GM21381 (cell line): ENCODE data around the gene MRPL14.
"Not testable (repeated sequence)": the region's sequence is repeated elsewhere in the genome, so short reads cannot be mapped to it uniquely, and the experiment has no call there.

Experiments used
- ATAC-seq: cut with Tn5 transposase; IDR thresholded peaks from one replicate; pipeline ENCODE4 v1.9.1; 2021; ENCODE audit warnings: mild to moderate bottlenecking, moderate library complexity; ENCODE audit not compliant: unreplicated experiment

The MRPL14 gene

DNA sequence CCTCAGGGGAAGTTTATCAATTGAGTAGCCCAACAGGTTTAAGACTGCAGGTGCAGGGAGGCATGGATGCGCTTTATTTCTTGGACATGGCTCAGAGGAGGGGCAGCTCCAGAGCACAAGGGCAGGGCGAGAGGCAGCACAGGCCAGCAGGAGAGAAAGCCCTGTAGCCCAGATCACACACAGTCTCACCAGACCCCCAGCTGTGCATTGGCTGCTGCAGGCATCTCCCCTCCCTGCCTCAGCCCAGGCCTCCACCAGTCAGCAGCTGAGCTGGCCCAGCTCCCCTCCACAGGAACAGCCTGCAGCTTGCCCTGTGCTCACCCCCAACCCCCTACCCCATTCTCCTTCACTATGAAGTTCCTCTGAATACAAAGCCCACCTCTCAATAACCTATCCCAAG, 24.7 kb downstream of the MRPL14 start:
- ATAC-seq = no peak

DNA sequence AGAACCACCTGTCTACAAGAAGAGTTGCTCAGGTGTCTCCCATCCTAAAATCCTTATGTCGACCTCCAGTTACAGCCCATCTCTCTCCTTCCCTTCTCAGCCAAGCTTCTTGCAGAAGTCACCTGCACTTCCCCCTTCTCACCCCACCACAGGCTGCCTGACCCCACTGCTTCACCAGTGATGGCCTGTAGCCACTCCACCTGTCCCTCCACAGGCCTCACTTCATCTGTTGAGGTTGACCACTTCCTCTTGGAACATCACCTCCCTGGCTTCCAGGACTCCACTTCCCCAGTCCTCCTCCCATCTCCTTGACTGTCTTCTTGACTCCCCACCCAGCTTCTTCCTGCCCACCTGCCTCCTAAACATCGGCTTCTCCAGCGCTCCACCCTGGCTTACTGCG, 25.4 kb downstream of the MRPL14 start:
- no peak for ATAC-seq

DNA sequence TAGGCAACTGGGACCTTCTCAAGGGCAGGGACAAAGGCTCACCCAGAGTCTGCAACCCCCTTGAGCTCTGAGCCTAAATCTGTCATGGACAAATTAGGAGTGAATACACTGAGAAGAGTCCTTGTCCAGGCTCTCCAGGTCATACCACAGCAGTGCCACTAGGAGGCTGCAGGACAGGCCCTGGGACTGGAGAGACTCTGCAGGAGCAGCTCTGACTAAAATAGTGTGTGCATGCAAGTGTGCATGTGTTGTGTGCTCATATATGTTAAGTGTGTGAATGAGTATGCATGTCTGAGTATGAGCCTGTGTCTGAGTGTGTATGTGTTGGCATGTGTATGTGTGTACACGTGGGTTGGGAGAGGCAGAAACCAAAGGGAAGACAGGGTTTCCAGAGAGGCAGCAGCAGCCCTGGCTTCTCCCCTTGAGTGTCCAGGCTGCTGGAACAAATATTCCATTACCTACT, 27.1 kb downstream of the MRPL14 start:
- no peak for ATAC-seq

DNA sequence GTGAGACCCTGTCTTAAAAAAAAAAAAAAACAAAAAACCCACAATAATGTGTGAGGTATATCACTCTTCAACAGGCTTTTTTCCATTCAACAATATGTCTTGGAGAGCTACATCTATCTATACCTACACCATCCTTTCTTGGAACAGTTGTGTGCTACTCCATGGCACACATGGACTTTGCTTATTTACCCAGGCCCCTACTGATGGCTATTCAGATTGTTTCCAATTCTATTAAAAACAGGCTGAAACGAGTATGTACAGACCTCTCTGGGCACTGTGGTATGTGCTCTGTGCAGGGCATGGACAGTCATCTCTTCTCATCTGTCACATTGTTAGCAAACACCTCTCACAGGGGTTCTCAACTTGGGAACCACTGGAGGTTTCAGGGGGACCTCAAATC, 28.1 kb downstream of the MRPL14 start:
- ATAC-seq = no peak

DNA sequence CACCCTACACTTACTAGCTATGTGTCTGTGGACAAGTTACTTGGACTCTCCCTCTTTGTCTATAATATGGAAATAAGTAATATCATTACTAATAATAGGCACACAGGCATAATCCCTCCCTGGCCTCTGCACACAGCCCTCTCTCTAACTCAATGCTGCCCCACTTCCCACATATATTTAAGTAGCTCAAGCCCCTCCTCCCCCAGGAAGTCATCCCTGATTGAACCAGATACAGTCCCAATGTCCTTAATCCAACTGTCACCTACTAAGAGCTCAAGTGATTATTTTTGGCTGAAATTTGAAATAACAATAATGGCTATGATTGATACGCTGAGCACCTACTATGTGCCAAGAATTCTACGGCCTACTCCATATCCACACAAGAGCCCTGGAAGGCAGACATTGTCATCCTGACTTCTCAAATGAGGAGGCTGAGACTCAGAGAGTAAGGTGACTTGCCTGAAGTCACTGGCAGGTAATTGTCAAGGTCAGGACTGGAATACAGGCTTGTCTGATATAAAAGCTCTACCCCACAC, 29.4 kb downstream of the MRPL14 start:
- no peak for ATAC-seq

DNA sequence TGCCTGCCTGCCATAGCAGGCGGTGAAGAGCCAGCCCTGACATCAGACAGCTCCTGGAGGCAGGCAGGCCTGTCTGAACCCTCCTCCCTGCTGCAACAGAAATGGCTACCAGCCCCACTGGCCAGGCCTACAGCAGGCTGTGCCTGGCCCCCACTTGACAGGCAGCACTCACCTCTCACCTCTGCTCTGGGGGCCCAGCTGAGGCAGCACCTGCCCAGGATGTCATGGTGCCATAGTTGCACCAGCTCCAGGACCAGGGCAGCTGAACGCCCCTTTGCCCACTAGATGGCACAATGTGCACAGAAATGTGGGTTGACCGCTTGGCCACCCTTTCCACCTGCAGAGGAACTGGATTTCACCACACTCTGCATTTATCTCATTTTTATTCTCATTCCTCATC, 30.6 kb downstream of the MRPL14 start:
- peak; percentile 49 for ATAC-seq

DNA sequence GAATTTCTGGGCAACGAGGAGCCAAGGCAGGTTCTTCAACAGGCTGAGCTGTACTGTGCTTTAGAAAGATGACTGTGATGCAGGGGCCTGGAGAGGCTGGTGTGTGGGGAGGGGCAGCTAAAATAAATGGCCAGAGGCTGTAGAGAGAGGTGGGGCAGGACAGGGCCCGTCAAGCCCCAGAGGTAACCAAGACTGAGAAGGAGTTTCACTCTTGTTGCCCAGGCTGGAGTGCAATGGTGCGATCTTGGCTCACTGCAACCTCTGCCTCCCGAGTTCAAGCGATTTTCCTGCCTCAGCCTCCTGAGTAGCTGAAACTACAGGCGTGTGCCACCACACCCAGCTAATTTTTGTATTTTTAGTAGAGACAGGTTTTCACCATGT, 32.0 kb downstream of the MRPL14 start:
- ATAC-seq = not testable (repeated sequence)

DNA sequence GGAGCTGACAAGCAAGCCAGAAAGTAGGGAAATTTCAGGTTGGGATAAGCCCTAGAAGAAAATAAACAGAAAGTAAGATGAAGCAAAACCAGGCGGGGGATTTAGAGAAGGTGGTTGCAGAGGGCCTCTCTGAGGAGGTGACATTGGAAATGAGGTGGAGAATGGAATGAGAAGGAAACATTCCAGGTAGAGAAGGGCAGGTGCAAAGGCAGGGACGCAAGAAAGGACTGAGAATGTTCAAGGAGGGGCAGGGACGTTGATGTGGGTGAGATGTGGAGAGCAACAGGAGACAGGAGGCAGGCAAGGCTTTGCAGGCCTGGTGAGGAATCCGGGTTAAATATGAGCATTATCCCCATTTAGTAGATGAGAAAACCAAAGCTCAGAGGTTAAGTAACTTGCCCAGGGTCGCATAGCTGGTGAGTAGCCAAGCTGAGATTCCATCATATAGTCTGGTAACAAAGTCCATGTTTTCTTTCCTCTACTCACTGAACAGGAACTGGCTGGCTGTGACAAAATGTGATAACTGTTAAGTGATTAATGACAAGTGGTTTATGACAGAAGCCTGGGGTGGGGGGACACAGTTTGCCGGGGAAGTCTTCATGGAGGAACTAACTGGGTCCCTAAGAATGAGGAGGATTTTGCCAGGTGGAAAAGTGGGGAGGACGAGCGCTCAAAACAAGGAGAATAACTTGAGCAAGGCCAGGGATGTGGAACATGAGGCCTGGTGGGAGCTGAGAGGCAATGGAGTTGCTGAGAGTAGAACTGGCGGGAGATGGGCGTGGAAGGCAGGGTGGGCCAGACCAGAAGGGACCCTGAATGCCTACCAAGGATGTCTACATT, 32.6 kb downstream of the MRPL14 start:
- no peak for ATAC-seq

DNA sequence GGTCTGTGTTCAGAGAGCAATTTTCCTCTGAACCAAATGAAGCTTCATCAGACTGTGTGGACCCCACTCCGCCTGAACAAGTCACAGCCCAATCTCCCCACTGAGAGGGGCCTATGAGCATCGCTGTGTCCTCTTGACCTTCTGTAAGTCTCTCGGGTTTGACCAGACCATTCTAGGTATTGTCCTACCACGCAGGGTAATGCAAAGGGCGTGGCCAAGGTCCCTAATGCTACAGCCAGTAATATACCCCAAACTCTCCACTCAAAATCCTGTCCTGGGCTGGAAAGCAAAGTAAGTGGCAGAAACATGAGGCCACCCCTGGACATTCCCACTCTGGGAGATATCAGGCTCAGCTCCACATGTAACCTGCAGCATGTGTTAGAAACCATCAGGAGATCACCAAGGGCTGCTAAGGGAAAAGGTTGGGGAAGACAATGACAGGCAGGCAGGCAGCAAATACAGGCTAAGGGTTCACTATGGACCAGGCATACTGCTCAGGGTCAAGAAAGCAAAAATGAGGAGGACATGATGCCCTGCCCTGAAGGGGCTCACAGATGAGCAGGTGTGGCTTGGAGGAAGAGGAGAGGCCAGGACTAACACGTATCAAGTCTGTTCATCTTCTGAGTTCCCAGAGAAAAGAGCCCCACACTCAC, 33.4 kb downstream of the MRPL14 start:
- ATAC-seq = no peak

DNA sequence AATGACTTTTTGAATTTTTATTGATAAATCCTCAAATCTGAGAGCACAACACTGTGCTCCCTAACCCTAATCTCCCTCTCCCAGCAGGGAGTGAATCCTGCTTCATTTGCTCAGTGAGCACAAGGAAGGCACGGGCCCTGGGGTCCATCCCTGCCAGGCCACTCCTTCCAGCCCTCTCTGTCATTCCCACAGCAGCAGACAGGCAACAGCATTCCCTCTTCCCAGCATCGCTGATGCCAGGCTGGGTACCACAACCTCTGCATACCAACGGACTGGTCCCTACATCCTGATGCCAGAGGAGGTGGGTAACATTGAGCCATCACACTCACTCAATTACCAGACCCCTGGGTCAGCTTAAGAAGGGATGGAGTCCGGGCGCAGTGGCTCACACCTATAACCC, 34.2 kb downstream of the MRPL14 start:
- no peak for ATAC-seq

DNA sequence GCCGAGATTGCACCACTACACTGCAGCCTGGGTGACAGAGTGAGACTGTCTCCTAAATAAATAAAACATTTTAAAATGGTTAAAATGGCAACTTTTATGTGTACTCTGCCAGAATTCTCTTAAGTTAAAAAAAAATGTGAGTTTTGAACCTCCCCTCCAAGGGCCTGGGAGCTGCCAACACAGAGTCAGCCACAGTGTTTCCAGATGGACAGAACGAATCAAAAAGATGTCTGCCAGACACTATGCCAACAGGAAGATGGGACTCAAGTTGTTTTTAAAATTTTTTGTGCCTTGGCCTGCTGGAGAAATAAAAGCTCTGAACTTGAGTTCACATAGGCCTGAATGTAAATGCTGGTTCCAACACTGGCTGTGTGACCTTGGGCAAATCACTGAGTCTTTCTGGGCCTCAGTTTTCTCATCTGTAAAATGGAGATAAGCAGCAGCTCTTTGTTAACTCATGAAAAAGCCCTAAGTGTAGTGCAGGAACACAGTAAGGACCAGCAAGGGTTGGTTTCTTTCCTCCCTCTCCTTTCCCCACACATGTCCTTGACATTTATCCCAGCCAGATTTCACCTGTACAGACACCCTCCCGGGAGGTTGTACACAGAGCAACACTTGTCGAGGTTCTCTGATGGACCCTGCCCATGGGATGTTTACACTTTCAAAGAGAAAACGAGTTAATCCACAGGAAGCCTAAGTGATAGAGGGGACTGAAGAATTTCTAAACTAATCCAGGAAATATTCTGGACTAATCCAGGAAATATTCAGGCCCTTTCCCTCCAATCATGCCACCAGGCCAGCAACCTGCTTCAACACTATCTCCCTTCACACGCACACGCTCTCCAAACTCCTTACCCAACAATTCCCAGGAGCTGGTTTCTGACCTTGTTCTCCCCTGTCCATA, 35.0 kb downstream of the MRPL14 start:
- ATAC-seq = no peak

DNA sequence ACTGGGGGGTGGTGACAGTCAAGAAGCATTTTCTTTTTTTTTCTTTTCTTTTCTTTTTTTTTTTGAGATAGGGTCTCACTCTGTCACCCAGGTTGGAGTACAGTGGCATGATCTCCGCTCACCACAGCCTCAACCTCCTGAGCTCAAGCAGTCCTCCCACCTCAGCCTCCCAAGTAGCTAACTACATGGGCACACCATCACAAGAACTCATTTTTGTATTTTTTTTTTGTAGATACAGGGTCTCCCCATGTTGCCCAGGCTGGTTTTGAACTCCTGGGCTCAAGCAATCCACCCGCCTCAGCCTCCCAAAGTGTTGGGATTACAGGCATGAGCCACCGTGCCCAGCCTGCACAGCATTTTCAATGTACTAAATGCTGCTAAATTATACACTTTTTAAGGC, 35.9 kb downstream of the MRPL14 start:
- not testable (repeated sequence) for ATAC-seq

DNA sequence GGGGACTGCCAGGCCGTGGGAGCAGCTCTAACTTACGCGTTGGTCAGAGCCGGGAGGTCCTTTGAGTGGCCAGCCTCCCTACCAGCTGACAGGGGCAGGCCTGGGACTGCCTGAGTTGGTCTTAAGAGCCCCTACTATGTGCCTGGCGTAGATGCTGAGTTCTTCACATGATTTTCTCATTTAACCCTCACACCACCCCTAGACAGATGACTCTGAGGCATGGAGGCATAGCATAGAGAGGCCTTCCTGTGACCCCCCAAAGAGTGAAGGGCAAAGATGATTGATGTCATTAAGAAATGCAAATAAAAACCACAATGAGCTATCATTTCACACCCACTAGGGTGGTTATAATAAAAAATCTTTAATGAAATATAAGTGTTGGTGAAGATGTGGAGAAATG, 36.8 kb downstream of the MRPL14 start:
- ATAC-seq = no peak

DNA sequence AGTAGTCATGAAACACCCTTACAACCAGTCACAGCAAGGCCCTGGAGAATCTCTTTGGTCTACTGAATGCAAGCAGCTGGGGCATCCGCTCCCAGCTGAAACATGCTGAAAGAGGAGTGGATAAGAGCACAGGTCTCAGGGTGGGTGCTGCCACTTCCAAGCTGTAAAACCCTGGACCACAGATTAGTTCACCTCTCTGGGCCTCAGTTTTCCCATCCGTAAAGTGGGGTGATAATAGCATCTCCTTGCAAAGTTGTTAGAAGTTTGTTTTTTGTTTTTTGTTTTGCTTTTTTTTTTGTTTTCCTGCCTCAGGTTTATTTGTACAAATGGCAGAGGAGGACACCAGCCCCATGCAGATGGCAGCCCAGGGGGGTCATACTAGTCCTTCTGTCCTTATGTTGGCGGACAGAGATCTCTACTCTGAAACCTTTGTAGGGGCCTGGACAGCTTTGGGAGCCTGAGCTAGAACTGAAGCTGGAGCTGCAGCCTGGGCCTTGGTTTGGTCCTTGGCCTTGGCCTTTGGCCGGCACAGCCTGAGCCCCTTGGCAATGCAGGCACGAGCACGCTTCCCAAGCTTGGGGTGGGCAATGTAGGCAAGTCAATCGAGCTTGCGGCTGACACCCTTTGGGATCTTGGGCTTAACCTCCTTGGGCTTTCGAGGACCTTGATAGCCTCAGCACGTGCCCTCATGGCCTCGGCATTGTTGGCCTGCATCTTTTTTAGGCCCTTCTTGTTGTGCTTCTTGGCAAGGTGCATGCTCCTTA, 38.2 kb downstream of the MRPL14 start:
- no peak for ATAC-seq

DNA sequence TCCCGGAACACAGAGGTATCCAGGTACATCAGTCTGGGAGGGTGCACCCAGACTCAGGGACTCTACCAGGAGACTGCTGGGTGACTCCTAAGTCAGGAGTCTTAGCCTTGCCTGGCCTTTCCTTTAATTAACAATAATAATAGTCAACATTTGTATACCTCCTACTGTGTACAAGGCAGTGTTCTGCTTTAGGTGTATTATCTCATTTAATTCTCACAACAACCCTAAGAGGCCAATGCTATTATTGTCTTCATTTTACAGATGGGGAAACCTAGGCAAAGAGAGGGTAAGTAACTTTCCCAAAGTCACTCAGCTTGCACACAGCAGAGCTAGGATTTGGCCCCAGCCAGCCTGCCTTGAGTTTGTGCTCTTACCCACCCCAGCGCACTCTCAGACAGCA, 39.6 kb downstream of the MRPL14 start:
- ATAC-seq = no peak

DNA sequence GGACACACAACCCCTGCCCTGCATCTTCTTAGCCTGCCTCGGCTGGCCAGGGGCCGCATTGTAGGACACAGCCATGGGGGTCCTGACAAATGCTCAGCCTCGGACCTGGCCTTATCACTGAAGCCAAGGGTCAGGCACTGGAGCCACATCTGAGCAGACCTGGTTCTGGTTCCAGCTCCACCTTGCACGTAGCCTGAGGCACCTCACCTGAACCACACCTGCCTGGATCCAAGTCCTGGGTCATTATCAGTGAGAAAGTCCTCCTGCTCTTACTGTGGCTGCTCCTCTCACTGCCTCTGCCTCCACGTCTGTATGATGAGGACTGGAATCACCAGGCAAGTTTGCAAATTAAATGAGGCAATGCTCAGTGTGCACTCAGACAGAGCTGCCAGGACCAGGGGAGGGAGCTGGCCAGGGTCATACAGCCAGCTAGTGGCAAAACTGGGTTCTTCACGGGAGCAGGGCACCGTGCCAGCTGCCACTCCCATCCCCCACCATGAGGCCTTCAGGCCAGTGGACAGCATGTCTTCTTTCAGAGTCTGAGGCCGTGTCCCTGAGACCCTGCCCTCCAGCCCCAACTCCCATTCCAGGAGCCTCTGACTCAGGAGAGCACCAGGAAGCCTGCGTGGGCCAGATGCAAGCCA, 40.2 kb downstream of the MRPL14 start:
- no peak for ATAC-seq

DNA sequence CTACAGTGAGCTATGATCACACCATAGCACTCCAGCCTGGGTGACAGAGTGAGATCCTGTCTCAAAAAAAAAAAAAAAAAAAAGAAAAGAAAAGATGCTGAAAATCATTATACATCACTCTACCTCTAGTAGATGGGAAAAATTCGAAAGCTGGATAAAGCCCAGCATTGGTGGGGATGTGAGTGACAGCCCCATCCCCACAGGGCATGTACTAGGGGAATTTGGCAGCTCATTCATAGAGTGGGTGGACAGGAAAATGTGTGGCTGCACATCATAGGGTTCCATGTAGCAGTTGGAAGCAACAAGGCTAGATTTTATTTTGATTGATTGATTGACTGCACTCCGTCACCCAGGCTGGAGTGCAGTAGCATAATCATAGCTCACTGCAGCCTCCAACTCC, 42.0 kb downstream of the MRPL14 start:
- no peak for ATAC-seq

DNA sequence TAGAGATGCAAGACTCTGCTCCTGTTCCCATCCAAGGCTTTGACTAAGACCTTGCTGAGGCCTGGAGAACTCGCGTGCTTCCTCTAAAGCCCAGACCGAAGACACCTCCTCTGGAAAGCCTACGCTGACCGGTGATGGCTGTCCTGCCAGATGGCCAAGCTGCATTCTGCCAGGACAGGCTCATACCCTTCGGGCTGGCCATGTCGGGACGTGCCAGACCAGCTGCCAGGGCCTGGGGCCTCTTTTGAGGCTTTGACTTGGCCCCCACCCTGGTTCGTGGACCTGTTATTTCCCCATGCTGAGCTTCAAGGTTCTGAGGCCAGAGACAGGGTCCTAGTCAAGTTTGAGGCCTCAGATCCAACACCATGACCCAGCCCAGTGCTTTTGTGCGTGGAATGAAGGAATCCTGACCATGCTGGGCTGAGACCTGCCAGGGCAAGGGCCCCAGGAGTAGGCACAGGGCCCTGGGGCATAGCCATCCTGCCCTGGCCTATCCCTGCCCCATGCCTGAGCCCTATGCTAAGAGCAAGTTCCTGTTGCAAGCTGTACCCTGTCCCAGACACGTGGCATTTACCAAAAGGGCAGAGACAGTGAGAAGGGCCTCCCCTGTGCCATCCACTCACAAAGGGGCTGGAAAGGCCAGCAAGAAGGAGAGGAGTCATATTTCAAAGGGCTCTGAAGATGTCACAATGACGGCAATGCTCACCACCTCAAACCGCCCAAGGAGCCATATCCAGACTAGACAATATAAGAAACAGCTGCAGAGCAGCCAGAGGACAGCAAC, 42.8 kb downstream of the MRPL14 start:
- ATAC-seq = no peak

DNA sequence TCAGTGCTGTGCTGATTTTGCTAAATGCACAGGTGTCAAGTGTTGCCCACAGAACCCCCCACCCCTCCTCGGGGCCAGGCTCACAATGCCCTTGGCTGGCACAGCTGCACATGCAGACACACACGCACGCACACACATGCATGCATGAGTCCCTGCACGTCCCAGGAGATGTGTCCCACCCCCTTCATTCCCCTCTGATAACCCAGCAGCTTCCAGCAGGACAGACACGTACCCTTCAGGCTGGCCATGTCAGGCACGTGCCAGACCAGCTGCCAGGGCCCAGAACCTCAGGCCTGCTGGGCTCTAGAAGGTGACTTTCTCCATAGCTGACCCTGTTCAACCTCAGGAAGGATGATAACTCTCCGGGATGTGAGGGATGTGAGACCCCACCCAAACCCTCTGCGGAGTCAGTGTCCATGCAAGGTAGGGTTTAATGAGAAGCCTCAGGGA, 44.4 kb downstream of the MRPL14 start:
- no peak for ATAC-seq
